OCI-LY7 (cell line): ENCODE data around the gene MPPED2. TPM values are rescaled to one million over a fixed set of nuclear protein-coding genes. Genes with fewer than 3 reads are reported as not detected.

ENCODE experiments used
- BruUV-seq: library from RNA; stranded (reverse); fragments of 400-500 nt; replicated peaks from 2 replicates; lab custom pipeline; 2021; lab: Mats Ljungman, UMichigan
- CTCF ChIA-PET: fragments of 300-600 bp; sonication (Branson Sonifier 250); formaldehyde crosslinking; loops from one replicate; lab custom pipeline; 2022; ENCODE audit warnings: antibody characterized with exemption; ENCODE audit not compliant: unreplicated experiment; lab: Charles Lee
- POLR2A ChIA-PET: fragments of 300-600 bp; sonication (Branson Sonifier 250); formaldehyde crosslinking; loops from one replicate; lab custom pipeline; 2022; ENCODE audit warnings: antibody characterized with exemption; lab: Charles Lee
- DNase-seq: peaks from one replicate; pipeline ENCODE4 v3.0.0-alpha.2; 2015; ENCODE audit warnings: low spot score
- H2AFZ ChIP-seq: fragments of 200-600 bp; sonication (generic), shearing (Covaris generic); 2 replicates; pipeline ENCODE4 v1.6.1; 2014; ENCODE audit warnings: mild to moderate bottlenecking, antibody characterized with exemption, low read length, moderate library complexity
- H3K27ac ChIP-seq: fragments of 200-600 bp; sonication (generic); 2 replicates; pipeline ENCODE4 v1.5.1; 2014; ENCODE audit warnings: mixed run types, low read depth, mild to moderate bottlenecking, moderate library complexity, low read length, inconsistent platforms; ENCODE audit not compliant: poor library complexity, severe bottlenecking
- H3K36me3 ChIP-seq: fragments of 200-600 bp; sonication (generic); 2 replicates; pipeline ENCODE4 v1.6.1; 2014; ENCODE audit warnings: mild to moderate bottlenecking, antibody characterized with exemption, low read length, moderate library complexity, mixed read lengths; ENCODE audit not compliant: insufficient read depth
- H3K4me1 ChIP-seq: fragments of 200-600 bp; sonication (generic); 2 replicates; pipeline ENCODE4 v1.5.1; 2014; ENCODE audit warnings: mild to moderate bottlenecking, low read length; ENCODE audit not compliant: insufficient read depth, poor library complexity, severe bottlenecking
- H3K4me2 ChIP-seq: fragments of 200-600 bp; sonication (generic); 2 replicates; pipeline ENCODE4 v1.6.1; 2014; ENCODE audit warnings: mild to moderate bottlenecking, low read length
- H3K4me3 ChIP-seq: fragments of 200-600 bp; sonication (generic); 2 replicates; pipeline ENCODE4 v1.5.1; 2014; ENCODE audit warnings: mild to moderate bottlenecking, low read depth, low read length; ENCODE audit not compliant: poor library complexity, severe bottlenecking
- H3K79me2 ChIP-seq: fragments of 200-600 bp; sonication (generic); 2 replicates; pipeline ENCODE4 v1.6.1; 2016; ENCODE audit warnings: low read depth, mild to moderate bottlenecking, low read length, moderate library complexity, mixed read lengths; ENCODE audit not compliant: insufficient read depth
- H3K9me2 ChIP-seq: fragments of 200-600 bp; sonication (generic); 2 replicates; pipeline ENCODE4 v1.6.1; 2016; ENCODE audit warnings: mild to moderate bottlenecking, low read length, mixed read lengths; ENCODE audit not compliant: insufficient read depth
- H3K9me3 ChIP-seq: fragments of 200-600 bp; sonication (generic); 2 replicates; pipeline ENCODE4 v1.6.1; 2014; ENCODE audit warnings: mild to moderate bottlenecking, mixed run types, low read length, mixed read lengths
- H4K20me1 ChIP-seq: fragments of 200-600 bp; sonication (generic); 2 replicates; pipeline ENCODE4 v1.6.1; 2014; ENCODE audit warnings: mild to moderate bottlenecking, antibody characterized with exemption, low read length, moderate library complexity, mixed read lengths; ENCODE audit not compliant: insufficient read depth
- CTCF ChIP-seq: fragments of 200-600 bp; sonication (generic); conservative IDR thresholded peaks from 2 replicates; pipeline ENCODE4 v1.5.1; 2014; ENCODE audit warnings: mild to moderate bottlenecking, antibody characterized with exemption, low read length, moderate library complexity, mixed read lengths
- EZH2phosphoT487 ChIP-seq: fragments of 200-600 bp; sonication (generic); IDR thresholded peaks from 2 replicates; pipeline ENCODE4 v1.6.1; 2018; ENCODE audit warnings: low read depth, borderline replicate concordance, mild to moderate bottlenecking, mixed run types, antibody characterized with exemption, low read length, moderate library complexity, mixed read lengths
- intact Hi-C: fragments of 100-400 bp; cut with micrococcal nuclease; formaldehyde crosslinking; loops from one replicate; pipeline ENCODE4 v1.10.0; 2022; ENCODE audit not compliant: unreplicated experiment
- total RNA-seq, 2 experiments: library from RNA; depleted of rRNA in 1 of 2; stranded (reverse); fragments of >200 nt in 1 of 2; shearing (Covaris generic) in 1 of 2; gene quantifications; 2 replicates each; pipeline ENCODE4 v1.2.3, GENCODE V29; 2014 to 2022

MPPED2 gene
- total RNA-seq, 2 experiments from 2014 or later = not detected

- no peaks in the 10 kb centered on the region for H3K79me2 ChIP-seq
- no peak for DNase-seq
- no peaks in the 10 kb centered on the region for H3K9me3 ChIP-seq
- H3K4me3 ChIP-seq = no peak overlapping the region
- no peaks in the 10 kb centered on the region for H3K9me2 ChIP-seq
- H3K4me1 ChIP-seq = no peaks in the 10 kb centered on the region
- no peak overlapping the region for H3K4me2 ChIP-seq
- H3K36me3 ChIP-seq = no peaks in the 10 kb centered on the region
- no TSS peak for BruUV-seq
- H4K20me1 ChIP-seq = no peaks in the 10 kb centered on the region
- H2AFZ ChIP-seq = no peak overlapping the region
- H3K27ac ChIP-seq = no peak overlapping the region
- POLR2A ChIA-PET = interaction anchor here (0.6 kb wide), 1 partner anchor 464 kb away, joined by 4 read pairs; no protein-coding TSS in a partner anchor
- TF ChIP-seq EZH2phosphoT487 (no peak), CTCF (no peak)
- CTCF ChIA-PET = interaction anchor here (0.6 kb wide), 1 partner anchor 94 kb away, joined by 3 read pairs; no protein-coding TSS in a partner anchor
- intact Hi-C loops = no loop called here
Measured at GRCh38 chr11:30381879-30382278, 204.3 kb downstream of the MPPED2 start.

GRCh38 chr11:30380846-30381245, 205.3 kb downstream of the MPPED2 start:
- intact Hi-C loops = no loop called here
- Histone ChIP-seq H3K27ac (no peak overlapping the region), H3K4me2 (no peak overlapping the region), H3K36me3 (no peaks in the 10 kb centered on the region), H3K9me3 (no peaks in the 10 kb centered on the region), H2AFZ (no peak overlapping the region), H4K20me1 (no peaks in the 10 kb centered on the region), H3K4me3 (no peak overlapping the region), H3K9me2 (no peaks in the 10 kb centered on the region), H3K4me1 (no peaks in the 10 kb centered on the region), H3K79me2 (no peaks in the 10 kb centered on the region)
- DNase-seq = no peak
- ChIA-PET CTCF (no interaction called here), POLR2A (no interaction called here)
- TF ChIP-seq EZH2phosphoT487 (no peak), CTCF (no peak)
- BruUV-seq = no TSS peak

- Histone ChIP-seq H3K4me3 (no peak overlapping the region), H3K9me3 (no peaks in the 10 kb centered on the region), H3K36me3 (no peaks in the 10 kb centered on the region), H3K4me2 (no peak overlapping the region), H2AFZ (no peak overlapping the region), H3K27ac (no peak overlapping the region), H4K20me1 (no peaks in the 10 kb centered on the region), H3K4me1 (no peaks in the 10 kb centered on the region), H3K79me2 (no peaks in the 10 kb centered on the region), H3K9me2 (no peaks in the 10 kb centered on the region)
- BruUV-seq = no TSS peak
- POLR2A ChIA-PET = interaction anchor here (0.8 to 1.5 kb wide), 4 partner anchors 11 to 68 kb away, joined by 3 to 6 read pairs (median 4); no protein-coding TSS in a partner anchor
- no peak for DNase-seq
- TF ChIP-seq CTCF (no peak), EZH2phosphoT487 (no peak)
- CTCF ChIA-PET = no interaction called here
- intact Hi-C loops = no loop called here
Measured at GRCh38 chr11:30377347-30377746, 208.8 kb downstream of the MPPED2 start.
